Medulla oblongata (tissue), 1 donor: ENCODE results near the gene CCDC88C.
A peak's percentile ranks its signal among the peaks of the same experiment; 100 is the strongest.

Source experiments
- DNase-seq: peaks from one replicate; pipeline ENCODE4 v3.0.0-alpha.2; 2015; ENCODE audit errors: extremely low spot score

Gene CCDC88C

DNA sequence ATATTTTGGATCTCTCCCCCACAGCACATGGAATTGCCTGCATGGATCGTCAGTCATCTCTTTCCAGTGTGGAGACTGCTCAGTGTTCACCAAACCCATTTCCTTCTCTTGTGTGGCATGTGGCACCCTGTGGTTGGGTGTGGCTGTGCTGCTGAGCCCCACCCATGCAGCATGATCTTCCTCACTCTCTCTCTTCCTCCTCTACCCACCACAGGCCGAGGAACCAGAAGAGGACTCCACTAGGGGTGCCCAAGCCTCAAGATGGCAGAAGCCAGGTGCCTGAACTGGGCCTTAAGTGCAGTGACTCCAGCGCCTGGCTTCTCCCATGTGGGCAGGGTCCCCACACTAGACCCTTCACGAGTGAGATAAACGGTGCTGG is 106.3 kb downstream of the CCDC88C start:
- DNase-seq: no peak

- no peak for DNase-seq
These were observed 106.9 kb downstream of the CCDC88C start for GRCh38 chr14:91310606-91311283.

- DNase-seq: no peak
These were observed 107.8 kb downstream of the CCDC88C start for GRCh38 chr14:91309756-91310280.

- DNase-seq: no peak
These were observed 109.3 kb downstream of the CCDC88C start for GRCh38 chr14:91308337-91308736.

DNA sequence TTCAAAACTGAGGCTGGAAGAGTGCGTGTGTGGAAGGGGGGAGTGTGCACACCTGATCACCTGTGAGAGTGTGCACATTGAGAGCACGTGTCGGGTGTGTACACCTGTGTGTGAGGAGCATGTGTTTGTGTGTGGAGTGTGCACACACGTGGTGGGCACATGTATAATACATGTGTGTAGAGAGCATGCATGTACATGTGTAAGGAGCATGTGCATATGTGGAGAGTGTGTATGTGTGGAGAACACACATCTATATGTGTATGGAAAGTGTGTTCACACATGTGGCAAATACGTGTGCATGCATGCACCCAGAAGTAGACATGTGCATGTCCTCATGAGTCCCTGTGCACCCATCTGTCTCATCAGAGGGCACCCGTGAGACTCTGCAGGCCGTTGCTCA is 110.0 kb downstream of the CCDC88C start:
- DNase-seq: no peak

DNA sequence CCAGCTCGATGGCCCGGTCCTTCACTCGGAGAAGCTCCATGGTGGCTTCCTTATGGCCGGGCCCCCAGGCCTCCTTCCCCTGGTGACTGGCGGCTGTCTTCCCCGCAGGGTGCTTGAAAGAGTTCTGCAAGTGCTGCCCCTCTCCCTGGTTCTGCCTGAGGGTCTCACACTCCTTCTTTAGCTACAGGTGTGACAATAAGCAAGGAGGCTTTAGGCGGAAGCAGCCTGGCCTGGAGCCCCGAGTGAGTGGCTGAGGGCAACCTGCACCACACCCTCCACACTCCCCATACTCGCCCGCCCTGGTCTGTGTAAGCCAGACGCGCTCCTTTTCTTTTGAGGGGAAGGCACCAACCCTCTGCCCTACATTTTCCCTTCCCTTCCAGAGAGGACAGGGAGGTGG is 110.6 kb downstream of the CCDC88C start:
- DNase-seq: no peak

GRCh38 chr14:91306547-91306946 is 111.1 kb downstream of the CCDC88C start:
- no peak for DNase-seq

GRCh38 chr14:91305650-91306431 is 111.8 kb downstream of the CCDC88C start:
- no peak for DNase-seq

DNA sequence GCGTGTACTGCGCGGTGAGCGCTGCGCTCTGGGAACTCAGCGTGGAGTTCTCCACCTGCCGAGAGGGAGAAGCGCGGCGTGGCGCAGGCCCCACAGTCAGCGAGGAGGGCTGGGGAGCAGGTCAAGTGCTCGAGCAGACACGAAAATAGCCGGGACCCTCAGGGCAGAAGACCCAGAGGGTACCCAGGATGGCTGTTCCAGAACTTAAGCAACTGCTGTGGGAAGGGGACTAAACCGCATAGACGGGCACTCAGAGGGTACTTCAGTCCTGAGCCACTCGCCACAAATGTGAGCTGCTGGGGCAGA is 113.7 kb downstream of the CCDC88C start:
- no peak for DNase-seq

DNA sequence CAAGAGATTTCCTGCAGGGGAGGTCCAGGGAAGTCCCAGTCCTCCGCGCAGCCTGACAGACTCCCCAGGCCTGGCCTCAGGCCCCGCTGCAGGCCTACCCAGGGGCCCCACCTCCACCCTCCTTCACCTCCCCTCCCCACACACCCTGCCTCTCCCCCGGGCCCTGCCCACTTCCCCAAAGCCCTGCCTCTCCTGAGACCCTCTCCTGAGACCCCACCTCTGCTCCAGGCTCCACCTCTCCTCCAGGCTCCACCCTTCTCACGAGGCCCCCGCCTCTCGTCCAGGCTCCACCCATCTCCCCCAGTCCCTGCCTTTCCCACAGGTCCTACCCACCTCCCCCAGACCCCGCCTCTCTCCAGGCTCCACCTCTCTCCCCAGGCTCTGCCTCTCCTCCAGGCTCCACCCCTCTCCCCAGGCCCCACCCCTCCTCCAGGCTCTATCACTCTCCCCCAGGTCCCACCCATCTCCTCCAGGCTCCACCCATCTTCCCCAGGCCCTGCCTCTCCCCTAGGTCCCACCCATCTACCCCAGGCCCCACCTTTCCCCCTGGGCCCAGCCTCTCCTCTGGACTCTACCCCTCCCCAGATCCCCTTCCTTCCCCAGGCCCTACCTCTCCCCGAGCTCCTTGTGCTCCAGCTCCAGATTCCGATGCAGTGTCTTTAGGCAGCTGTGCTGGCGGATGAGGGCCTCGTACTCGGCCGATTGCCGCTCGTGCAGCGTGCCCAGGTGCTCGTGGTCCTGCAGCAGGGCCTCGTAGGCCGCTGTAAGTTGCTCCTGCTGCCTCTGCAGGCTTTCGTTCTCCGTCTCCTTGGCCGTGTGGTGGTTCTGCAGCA is 114.3 kb downstream of the CCDC88C start:
- DNase-seq: no peak

GRCh38 chr14:91302391-91302790 is 115.2 kb downstream of the CCDC88C start:
- DNase-seq: no peak

DNA sequence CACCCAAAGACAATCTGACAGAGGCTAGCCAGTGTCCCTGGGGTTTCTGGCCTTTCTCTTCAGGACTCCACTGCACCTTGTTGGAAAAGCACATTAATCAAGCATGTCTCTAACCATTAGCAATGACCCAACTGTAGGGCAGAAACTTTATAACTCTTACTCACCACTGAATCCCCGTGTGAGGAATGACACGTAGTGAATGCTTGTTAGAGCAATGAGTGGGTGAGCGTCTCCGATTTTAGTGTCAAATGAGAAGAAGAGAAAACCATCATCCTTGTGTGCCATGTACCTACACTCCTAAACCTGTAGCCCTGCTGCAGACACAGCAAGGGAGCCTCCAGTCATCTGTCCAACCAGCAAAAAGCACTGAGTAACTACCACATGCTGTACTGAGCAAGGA is 116.7 kb downstream of the CCDC88C start:
- no peak for DNase-seq

DNA sequence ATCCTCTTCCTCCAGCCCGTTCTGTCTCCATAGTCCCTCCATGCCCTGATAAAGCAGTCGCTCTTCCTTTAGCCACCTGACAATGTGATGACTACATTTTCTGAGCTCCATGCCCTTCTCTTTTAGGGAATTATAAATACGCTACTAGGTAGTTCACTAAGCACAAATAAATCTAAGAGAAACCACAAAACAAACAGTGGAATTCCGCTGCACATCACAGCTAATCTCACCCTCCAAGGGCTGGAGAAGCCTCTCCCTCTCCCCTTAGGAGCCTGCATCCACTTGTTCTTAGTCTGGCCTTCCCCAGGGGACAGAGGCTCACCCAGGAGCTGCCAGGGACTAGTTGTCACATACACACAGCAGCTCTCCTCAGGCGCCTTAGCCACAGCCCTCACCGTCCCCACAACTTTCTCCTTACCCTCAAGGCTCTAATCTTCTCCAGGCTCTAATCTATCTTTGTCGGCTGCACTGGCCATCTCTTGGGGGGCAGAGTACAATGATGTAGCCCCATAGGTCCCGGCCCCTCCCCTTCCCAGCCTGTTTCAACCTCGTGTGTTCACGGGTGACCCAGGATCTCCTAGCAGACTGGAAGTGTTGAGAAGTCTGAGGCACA is 117.2 kb downstream of the CCDC88C start:
- no peak for DNase-seq

DNA sequence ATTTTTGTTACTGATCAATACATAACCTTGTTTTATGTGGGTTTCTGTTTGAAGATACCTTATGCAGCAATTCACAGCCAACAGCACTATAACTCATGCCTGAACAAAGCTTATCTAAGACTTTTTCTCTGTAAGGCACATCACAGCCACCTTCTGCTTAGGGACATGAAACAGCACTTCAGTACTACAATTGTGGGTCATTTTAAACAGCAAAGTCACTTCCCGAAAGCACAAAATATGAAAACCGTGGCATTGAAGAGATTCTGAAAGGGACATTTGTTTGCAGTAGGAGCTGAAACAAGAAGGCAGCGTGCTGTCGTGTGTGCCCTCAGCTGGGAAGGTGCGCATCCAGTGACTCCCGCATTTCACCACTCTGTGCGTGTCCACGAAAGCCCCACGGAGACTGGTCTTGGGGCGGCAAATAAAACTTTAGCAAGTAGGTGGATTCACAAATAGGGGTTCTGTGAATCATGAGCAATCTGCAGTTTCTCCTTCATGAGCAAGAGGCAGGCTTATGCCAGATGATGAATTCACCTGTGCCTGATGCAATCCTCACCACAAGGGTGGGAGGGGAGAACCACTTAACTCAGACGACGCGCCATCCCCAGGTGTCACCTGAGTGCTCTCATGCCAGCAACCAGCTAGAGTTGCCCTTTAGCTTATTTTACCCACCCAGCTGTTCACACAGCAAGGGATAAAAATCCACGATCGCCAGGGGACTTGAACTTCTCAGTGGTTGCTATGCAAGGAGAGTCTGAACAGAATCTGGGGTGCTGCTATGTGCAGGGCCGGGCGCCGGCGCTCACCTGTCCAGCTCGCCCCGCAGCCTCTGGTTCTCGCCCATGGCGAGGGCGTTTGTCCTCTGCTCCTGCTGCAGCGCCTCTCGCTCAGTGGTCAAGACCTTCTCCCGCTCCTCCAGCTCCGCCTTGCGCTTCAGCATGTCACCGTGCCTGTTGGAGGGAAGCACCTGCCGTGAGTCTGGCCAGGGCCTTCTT is 118.2 kb downstream of the CCDC88C start:
- no peak for DNase-seq

DNA sequence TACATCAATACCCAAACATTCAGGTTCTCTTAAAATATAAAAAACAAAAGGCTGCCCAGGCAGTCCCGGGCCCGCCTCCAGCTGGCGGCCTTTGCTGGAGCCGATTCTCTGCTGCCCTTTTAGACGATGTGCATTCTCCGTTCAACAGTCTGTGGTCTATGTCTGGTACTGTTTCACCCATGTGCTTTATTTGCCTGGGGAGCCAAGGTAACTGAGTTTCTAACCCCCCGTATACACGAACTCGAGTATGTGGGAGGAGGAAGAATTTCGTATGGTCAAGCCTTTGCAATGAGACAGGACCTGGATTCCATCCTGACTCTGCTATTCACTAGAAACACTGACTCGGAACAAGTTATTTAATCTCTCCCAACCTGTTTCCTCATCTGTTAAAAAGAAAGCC is 119.0 kb downstream of the CCDC88C start:
- peak; percentile 27 for DNase-seq

DNA sequence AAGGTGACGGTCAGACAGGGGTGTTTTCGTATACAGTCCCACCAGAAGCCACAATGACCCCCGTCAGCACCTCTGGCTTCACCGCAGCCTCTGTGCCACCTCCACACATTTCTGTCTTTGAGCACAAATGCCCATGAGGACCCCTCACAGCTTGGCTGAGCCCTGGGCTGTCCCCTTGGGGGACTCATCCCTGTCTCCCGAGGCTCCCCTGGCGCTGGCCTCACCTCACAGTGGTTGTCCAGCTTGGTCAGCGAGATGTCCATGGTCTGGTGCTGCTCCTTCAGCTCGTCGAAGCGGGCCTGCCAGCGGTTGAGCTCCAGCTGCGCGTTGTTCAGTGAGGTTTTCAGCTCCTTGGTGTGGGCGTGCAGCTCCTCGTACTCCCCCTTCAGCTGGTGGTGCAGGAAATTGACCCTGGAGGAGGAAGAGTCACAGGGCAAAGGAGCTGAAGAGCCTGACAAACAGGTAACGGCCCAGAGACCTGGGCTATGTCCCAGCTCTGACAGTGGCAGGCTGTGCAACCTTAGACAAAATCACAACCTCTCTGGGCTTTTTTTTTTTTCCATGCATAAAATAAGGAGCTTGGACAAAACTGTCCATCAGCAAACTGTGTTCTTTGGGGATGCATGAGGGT is 120.4 kb downstream of the CCDC88C start:
- no peak for DNase-seq

DNA sequence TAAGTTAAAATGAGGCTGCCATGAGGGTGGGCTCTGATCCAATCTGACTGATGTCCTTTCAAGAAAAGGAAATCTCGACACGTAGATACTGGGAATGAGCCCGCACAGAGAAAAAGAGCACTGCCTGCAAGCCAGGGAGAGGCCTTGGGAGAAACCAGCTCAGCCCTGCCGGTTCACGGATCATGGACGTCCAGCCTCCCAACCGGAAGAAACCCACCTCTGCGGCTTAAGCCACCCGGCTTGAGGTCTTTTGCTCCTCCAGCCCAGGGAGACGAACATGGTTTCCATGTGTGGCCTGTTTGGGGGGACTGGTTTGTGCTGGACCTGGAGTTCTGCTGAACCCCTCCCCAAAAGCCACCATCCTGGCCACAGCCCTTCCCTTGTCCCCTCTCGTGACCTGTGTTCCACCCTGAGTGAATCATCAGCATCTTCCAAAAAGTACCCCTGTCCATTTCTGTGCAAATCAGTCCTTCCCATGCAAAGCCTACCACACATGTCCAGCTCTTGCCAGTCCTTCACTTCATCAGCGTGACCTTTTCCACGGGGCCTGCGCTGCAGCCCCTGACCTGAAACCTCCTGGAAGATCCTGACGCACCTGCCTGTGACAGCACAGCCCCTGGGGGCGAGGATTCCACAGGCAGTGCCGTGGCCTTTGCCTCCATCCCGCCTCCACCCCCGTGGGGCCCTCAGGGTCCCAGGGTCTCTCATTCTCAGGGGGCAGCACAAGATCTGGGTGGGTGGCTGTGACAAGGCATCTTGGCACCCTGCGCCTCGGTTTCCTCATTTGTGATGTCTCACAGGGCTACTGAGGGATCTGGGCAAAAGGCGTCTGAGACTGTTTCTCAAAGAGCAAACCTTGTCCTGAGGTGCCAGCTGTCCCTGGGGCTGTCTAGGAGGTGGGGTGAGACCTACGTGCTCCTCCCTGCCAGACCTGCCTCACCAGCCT is 121.5 kb downstream of the CCDC88C start:
- DNase-seq: no peak

DNA sequence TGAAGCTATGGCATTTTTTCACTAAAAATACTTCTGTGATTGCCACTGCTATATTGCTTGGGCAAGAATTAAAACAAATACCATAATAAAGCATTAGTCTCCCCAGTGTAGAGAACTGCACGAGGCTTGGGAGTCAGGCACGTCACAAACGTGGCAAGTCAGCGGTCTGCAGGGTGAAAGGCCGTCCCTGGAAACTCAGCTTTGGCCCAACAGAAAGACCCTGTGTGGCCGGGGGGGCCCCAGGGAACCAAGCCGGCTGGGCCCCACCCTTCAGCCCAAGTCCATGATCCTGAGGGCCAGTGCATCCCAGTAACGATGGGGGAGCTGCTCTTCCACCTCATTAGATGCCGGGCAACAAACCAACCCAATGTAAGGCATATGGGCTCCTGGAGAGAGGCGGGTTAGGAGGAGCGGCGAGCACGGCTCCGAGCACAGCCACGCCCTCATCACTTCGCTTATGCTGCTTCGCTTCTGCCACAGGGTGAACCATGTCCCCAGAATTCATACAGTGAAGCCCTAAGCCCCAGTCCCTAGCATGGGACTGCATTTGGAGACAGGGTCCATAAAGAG is 122.3 kb downstream of the CCDC88C start:
- no peak for DNase-seq

GRCh38 chr14:91294153-91294552 is 123.5 kb downstream of the CCDC88C start:
- DNase-seq: no peak
